ENCODE data around the gene DTD1. TPM values are rescaled to one million over a fixed set of nuclear protein-coding genes. Genes with fewer than 3 reads are reported as not detected.

The DTD1 gene
- total RNA-seq, 4 donors from 2014 or later = 12.1 to 44.9 (median 19.9) TPM

DNA sequence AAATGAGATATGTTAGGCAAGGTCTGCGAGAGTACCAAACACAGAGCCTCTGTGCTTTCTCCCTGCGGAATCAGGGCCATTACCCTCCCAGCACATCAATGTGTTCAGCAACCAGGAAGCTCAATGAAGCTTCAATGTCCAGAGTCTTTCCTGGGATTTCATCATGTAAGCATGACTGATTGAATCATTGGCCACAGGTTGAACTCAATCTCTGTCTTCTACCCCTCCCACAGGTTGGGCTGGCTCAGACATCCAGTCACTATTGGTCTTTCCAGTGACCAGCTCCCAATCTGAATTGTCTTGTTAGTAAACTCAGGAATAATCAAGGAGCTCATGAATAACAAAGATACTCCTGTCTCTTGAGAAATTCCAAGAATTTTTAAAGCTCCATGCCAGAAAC is 2.7 kb upstream of the DTD1 start:
- Histone ChIP-seq H3K4me1 (peaks cover 0 to 21% (median 5%) of the 10 kb centered on the region in 3 donors), H3K36me3 (no peaks in the 10 kb centered on the region), H3K4me3 (no peak overlapping the region), H3K9me3 (no peaks in the 10 kb centered on the region), H3K27me3 (no peaks in the 10 kb centered on the region), H3K27ac (no peak overlapping the region)
- TF ChIP-seq POLR2AphosphoS5 (IDR thresholded peaks at IDR 0.05) (no peak), EP300 (IDR thresholded peaks at IDR 0.05) (no peak), POLR2A (IDR thresholded peaks at IDR 0.05) (no peak)
- TF ChIP-seq, protein P1, sequence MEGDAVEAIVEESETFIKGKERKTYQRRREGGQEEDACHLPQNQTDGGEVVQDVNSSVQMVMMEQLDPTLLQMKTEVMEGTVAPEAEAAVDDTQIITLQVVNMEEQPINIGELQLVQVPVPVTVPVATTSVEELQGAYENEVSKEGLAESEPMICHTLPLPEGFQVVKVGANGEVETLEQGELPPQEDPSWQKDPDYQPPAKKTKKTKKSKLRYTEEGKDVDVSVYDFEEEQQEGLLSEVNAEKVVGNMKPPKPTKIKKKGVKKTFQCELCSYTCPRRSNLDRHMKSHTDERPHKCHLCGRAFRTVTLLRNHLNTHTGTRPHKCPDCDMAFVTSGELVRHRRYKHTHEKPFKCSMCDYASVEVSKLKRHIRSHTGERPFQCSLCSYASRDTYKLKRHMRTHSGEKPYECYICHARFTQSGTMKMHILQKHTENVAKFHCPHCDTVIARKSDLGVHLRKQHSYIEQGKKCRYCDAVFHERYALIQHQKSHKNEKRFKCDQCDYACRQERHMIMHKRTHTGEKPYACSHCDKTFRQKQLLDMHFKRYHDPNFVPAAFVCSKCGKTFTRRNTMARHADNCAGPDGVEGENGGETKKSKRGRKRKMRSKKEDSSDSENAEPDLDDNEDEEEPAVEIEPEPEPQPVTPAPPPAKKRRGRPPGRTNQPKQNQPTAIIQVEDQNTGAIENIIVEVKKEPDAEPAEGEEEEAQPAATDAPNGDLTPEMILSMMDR (IDR thresholded peaks at IDR 0.05) = no peak
- no peak for ATAC-seq
- WGBS, 2 donors (ENCODE audit: low coverage in 1 of 2) = 89 to 91% methylated on average over 2 of the region's 2 CpGs

DNA sequence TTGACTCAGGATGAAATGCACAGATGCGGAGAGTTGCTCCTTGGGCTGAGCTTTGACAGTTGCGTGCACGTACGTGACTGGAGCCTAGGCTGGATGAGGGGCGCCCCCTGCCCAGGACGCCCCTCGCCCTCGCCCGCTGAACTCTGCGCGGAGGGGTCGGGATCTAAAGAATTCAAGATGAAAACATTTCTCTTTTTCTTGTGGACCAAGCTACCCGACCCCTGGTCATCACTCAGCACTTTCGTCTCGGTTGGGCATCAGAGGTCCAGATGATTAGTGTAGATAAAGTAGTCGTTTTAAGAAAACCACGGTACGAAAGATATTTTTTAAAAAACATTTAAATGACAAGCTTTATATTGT is 700 bp downstream of the DTD1 start:
- WGBS, 2 donors (ENCODE audit: low coverage in 1 of 2) = 4 to 9% methylated on average over 4 to 14 of the region's 18 CpGs
- Histone ChIP-seq H3K4me1 (peaks cover 0 to 21% (median 5%) of the 10 kb centered on the region in 3 donors), H3K9me3 (no peaks in the 10 kb centered on the region), H3K27me3 (no peaks in the 10 kb centered on the region), H3K4me3 (peak overlapping the region; percentile 80 to 99), H3K27ac (peak overlapping the region in 3 of 4 donors; percentile 80 to 87 (median 86)), H3K36me3 (peaks cover 0 to 2% of the 10 kb centered on the region in 2 donors)
- ATAC-seq = no peak
- no peak for TF ChIP-seq EP300 (IDR thresholded peaks at IDR 0.05)
- TF ChIP-seq, protein P1 (IDR thresholded peaks at IDR 0.05) = no peak
- no peak for TF ChIP-seq POLR2AphosphoS5 (IDR thresholded peaks at IDR 0.05)
- no peak for TF ChIP-seq POLR2A (IDR thresholded peaks at IDR 0.05)

DNA sequence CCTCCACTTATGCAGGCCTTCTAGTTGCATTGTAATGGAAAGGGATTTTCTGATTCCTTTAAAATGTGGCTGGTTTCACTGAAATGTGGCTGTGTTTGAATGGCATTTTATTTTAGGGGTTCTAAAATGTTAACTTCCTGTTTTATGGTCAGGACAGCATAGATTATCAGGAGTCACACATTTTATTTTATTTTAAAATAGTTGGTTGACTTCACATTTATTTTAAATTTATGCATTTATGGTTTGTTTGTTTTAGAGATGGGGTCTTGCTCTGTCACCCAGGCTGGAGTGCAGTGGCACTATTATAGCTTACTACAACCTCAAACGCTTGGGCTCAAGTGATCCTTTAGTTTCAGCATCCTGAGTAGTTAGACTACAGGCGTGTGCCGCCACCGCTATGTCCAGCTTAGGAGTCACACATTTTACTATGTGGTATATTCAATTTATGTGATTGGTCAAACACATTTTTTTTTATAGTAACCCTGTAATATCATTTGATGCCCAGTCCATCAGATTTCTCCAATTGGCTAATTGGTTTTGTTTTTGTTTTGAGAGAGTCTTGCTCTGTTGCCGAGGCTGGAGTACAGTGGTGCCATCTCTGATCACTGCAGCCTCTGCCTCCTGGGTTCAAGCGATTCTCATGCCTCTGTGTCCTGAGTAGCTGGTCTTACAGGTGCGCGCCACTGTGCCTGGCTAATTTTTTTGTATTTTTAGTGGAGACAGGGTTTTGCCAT is 2.3 kb downstream of the DTD1 start:
- TF ChIP-seq, protein P1 (IDR thresholded peaks at IDR 0.05) = no peak
- TF ChIP-seq POLR2A (IDR thresholded peaks at IDR 0.05) (no peak), EP300 (IDR thresholded peaks at IDR 0.05) (no peak), POLR2AphosphoS5 (IDR thresholded peaks at IDR 0.05) (no peak)
- H3K27ac ChIP-seq = no peak overlapping the region
- WGBS, 2 donors (ENCODE audit: low coverage in 1 of 2) = 79 to 93% methylated on average over 3 to 7 of the region's 8 CpGs

DNA sequence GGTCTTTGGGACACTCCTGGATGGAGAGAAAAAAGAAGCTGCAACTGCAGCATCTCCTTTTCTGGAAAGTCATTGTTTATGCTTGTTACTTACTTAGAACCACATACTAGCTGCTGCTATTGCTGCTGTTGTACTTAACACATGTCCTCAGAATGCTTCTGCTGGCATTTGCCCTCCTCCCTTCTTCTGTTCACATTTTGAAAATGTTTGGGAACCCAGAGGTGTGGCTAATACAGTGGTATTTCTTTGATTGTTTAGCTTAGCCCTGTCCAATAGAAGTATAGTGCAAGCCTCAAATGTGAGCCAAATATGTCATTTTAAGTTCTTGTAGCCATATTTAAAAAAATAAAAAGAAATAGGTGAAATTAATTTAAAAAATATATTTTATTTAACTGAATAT is 8.4 kb downstream of the DTD1 start:
- ATAC-seq = no peak
- TF ChIP-seq POLR2A (IDR thresholded peaks at IDR 0.05) = no peak
- no peak for TF ChIP-seq POLR2AphosphoS5 (IDR thresholded peaks at IDR 0.05)
- TF ChIP-seq, protein P1 (IDR thresholded peaks at IDR 0.05) = no peak
- TF ChIP-seq EP300 (IDR thresholded peaks at IDR 0.05) = no peak
- Histone ChIP-seq H3K27me3 (no peaks in the 10 kb centered on the region), H3K36me3 (peaks cover 0 to 64% of the 10 kb centered on the region in 2 donors), H3K4me3 (no peak overlapping the region), H3K9me3 (no peaks in the 10 kb centered on the region), H3K27ac (no peak overlapping the region), H3K4me1 (no peaks in the 10 kb centered on the region)

More for the DNA sequence above, 2.3 kb downstream of the DTD1 start:
- Histone ChIP-seq H3K27me3 (no peaks in the 10 kb centered on the region), H3K36me3 (peaks cover 0 to 17% of the 10 kb centered on the region in 2 donors), H3K4me3 (no peak overlapping the region), H3K4me1 (peaks cover 0 to 21% (median 5%) of the 10 kb centered on the region in 3 donors), H3K9me3 (no peaks in the 10 kb centered on the region)
- ATAC-seq = no peak

DNA sequence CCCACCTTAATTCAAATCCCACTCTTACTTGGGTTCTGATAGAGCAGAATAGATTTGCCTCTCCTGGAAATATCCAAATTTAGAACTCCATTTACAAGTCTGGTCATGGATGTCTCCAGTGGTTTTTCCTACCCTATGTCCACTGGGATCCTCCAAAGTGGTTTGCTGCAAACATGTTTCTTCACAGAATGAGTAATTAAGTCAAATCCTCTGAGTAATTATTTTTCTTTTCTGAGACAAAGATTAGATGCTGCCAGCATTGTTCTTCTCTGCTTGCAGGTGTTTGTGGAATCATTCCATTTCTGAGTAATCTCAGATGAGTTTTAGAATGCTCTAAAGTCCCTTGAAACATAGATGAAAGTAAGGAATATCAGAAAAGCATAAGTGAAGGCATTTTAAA is 21.9 kb downstream of the DTD1 start:
- Histone ChIP-seq H3K4me3 (no peak overlapping the region), H3K36me3 (peaks cover 0 to 28% of the 10 kb centered on the region in 2 donors), H3K27me3 (no peaks in the 10 kb centered on the region), H3K27ac (no peak overlapping the region), H3K9me3 (no peaks in the 10 kb centered on the region), H3K4me1 (peaks cover 0 to 5% (median 0%) of the 10 kb centered on the region in 3 donors)
- TF ChIP-seq EP300 (IDR thresholded peaks at IDR 0.05) (no peak), POLR2A (IDR thresholded peaks at IDR 0.05) (no peak), POLR2AphosphoS5 (IDR thresholded peaks at IDR 0.05) (no peak)
- TF ChIP-seq, protein P1 (IDR thresholded peaks at IDR 0.05) = no peak
- ATAC-seq = no peak

Data from gastroesophageal sphincter (tissue), 4 donors.